Measurements from ENCODE around the gene TAS2R8.

TAS2R8 gene

GRCh38 chr12:10847744-10848143 is 40.7 kb upstream of the TAS2R8 start:
- TF ChIP-seq, protein P1, sequence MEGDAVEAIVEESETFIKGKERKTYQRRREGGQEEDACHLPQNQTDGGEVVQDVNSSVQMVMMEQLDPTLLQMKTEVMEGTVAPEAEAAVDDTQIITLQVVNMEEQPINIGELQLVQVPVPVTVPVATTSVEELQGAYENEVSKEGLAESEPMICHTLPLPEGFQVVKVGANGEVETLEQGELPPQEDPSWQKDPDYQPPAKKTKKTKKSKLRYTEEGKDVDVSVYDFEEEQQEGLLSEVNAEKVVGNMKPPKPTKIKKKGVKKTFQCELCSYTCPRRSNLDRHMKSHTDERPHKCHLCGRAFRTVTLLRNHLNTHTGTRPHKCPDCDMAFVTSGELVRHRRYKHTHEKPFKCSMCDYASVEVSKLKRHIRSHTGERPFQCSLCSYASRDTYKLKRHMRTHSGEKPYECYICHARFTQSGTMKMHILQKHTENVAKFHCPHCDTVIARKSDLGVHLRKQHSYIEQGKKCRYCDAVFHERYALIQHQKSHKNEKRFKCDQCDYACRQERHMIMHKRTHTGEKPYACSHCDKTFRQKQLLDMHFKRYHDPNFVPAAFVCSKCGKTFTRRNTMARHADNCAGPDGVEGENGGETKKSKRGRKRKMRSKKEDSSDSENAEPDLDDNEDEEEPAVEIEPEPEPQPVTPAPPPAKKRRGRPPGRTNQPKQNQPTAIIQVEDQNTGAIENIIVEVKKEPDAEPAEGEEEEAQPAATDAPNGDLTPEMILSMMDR (IDR thresholded peaks at IDR 0.05; ENCODE audit: poor library complexity, severe bottlenecking) = no peak
- no peak overlapping the region for H3K4me3 ChIP-seq (ENCODE audit: severe bottlenecking)
- no peak overlapping the region for H3K27ac ChIP-seq (ENCODE audit: poor library complexity, severe bottlenecking)
- H3K27me3 ChIP-seq (ENCODE audit: insufficient read depth, poor library complexity, severe bottlenecking) = no peaks in the 10 kb centered on the region
- no peaks in the 10 kb centered on the region for H3K9me3 ChIP-seq (ENCODE audit: severe bottlenecking)
- DNase-seq (ENCODE audit: low spot score) = no peak
- H3K36me3 ChIP-seq (ENCODE audit: low read depth) = no peaks in the 10 kb centered on the region
- no peaks in the 10 kb centered on the region for H3K4me1 ChIP-seq (ENCODE audit: insufficient read depth, poor library complexity, severe bottlenecking)
- ATAC-seq (ENCODE audit: low read depth) = no peak

DNA sequence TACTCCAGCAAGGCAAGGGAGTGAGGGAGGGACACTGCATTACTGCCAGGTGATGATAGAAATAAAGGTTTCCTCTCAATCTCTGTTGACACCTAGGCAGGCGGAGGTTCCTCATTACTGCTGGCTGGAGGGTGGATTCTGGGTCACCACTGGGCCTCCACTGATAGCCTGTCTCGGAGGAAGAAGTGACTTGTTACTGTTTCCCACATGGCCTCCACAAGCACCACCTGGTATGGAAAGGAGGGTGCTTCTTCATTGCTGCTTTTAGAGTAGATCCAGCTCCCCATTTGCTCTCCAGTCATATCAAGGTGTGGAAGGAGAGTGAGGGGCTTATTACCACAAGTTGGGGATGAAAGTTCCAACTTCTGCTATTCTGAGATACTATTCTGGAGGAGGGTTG is 35.8 kb upstream of the TAS2R8 start:
- ATAC-seq (ENCODE audit: low read depth) (no peak), DNase-seq (ENCODE audit: low spot score) (no peak)
- TF ChIP-seq, protein P1 (IDR thresholded peaks at IDR 0.05; ENCODE audit: poor library complexity, severe bottlenecking) = no peak
- Histone ChIP-seq H3K9me3 (ENCODE audit: severe bottlenecking) (no peaks in the 10 kb centered on the region), H3K4me1 (ENCODE audit: insufficient read depth, poor library complexity, severe bottlenecking) (no peaks in the 10 kb centered on the region), H3K27ac (ENCODE audit: poor library complexity, severe bottlenecking) (no peak overlapping the region), H3K4me3 (ENCODE audit: severe bottlenecking) (no peak overlapping the region), H3K36me3 (ENCODE audit: low read depth) (no peaks in the 10 kb centered on the region), H3K27me3 (ENCODE audit: insufficient read depth, poor library complexity, severe bottlenecking) (no peaks in the 10 kb centered on the region)

DNA sequence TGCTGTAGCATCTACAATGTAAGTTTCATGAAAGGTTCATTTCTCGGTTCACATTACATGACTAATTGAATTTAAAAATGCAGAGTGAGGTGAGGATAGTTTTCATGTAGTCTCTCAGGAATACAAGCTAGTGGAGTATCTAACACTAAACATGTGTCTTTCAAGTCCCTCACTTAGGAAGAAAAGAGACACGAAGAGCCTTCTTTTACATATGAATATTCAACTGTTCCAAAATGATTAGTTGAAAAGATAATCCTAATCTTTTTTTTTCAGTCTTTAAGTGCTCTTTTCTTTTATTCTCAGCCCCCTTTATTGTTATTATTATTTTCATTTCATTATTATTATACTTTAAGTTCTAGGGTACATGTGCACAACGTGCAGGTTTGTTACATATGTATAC is 31.4 kb upstream of the TAS2R8 start:
- Histone ChIP-seq H3K27me3 (ENCODE audit: insufficient read depth, poor library complexity, severe bottlenecking) (no peaks in the 10 kb centered on the region), H3K4me3 (ENCODE audit: severe bottlenecking) (no peak overlapping the region), H3K4me1 (ENCODE audit: insufficient read depth, poor library complexity, severe bottlenecking) (no peaks in the 10 kb centered on the region), H3K9me3 (ENCODE audit: severe bottlenecking) (no peaks in the 10 kb centered on the region), H3K36me3 (ENCODE audit: low read depth) (no peaks in the 10 kb centered on the region), H3K27ac (ENCODE audit: poor library complexity, severe bottlenecking) (no peak overlapping the region)
- ATAC-seq (ENCODE audit: low read depth) (no peak), DNase-seq (ENCODE audit: low spot score) (no peak)
- TF ChIP-seq, protein P1 (IDR thresholded peaks at IDR 0.05; ENCODE audit: poor library complexity, severe bottlenecking) = no peak

GRCh38 chr12:10829994-10830393 is 22.9 kb upstream of the TAS2R8 start:
- TF ChIP-seq, protein P1 (IDR thresholded peaks at IDR 0.05; ENCODE audit: poor library complexity, severe bottlenecking) = no peak
- Histone ChIP-seq H3K4me3 (ENCODE audit: severe bottlenecking) (no peak overlapping the region), H3K27me3 (ENCODE audit: insufficient read depth, poor library complexity, severe bottlenecking) (no peaks in the 10 kb centered on the region), H3K36me3 (ENCODE audit: low read depth) (no peaks in the 10 kb centered on the region), H3K4me1 (ENCODE audit: insufficient read depth, poor library complexity, severe bottlenecking) (no peaks in the 10 kb centered on the region), H3K27ac (ENCODE audit: poor library complexity, severe bottlenecking) (no peak overlapping the region), H3K9me3 (ENCODE audit: severe bottlenecking) (no peaks in the 10 kb centered on the region)
- ATAC-seq (ENCODE audit: low read depth) (no peak), DNase-seq (ENCODE audit: low spot score) (no peak)

GRCh38 chr12:10826258-10826657 is 19.2 kb upstream of the TAS2R8 start, which contains the start of gene TAS2R10:
TAS2R10 (minus strand) TSS chr12:10826358; CDS start chr12:10826269, 89 bp downstream.
- no peak within 1 kb of the TSS for H3K4me3 ChIP-seq (ENCODE audit: severe bottlenecking)
- H3K27me3 ChIP-seq (ENCODE audit: insufficient read depth, poor library complexity, severe bottlenecking) = no peaks in the 10 kb centered on the region
- no peaks in the 10 kb centered on the region for H3K4me1 ChIP-seq (ENCODE audit: insufficient read depth, poor library complexity, severe bottlenecking)
- H3K9me3 ChIP-seq (ENCODE audit: severe bottlenecking) = no peaks in the 10 kb centered on the region
- DNase-seq (ENCODE audit: low spot score) (no peak), ATAC-seq (ENCODE audit: low read depth) (no peak)
- H3K36me3 ChIP-seq (ENCODE audit: low read depth) = no peaks in the 10 kb centered on the region
- H3K27ac ChIP-seq (ENCODE audit: poor library complexity, severe bottlenecking) = no peak within 1 kb of the TSS
- TF ChIP-seq, protein P1 (IDR thresholded peaks at IDR 0.05; ENCODE audit: poor library complexity, severe bottlenecking) = no peak
